CD4-positive, alpha-beta T cell treated with Interleukin-15 for 1 hour (primary cell): ENCODE results near the gene MED29.

ENCODE experiments used
- DNase-seq: peaks from one replicate; pipeline ENCODE4 v3.0.0-alpha.2; 2020

Gene MED29

GRCh38 chr19:39399668-39400050 is 8.5 kb downstream of the MED29 start:
- no peak for DNase-seq

DNA sequence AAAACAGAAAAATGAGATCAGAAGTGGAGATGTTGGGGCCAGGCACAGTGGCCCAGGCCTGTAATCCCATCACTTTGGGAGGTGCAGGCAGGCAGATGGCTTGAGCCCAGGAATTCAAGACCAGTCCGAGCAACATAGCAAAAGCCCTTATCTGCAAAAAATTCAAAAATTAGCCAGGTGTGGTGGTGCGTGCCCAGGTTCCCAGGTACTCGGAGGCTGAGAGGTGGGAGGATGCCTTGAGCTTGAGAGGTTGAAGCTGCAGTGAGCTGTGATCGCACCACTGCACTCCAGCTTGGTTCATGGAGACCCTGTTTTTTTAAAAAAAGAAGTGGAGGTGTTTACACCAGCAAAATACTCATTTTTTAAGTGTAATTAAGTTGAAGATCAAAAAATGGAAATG is 8.9 kb downstream of the MED29 start:
- DNase-seq: no peak

DNA sequence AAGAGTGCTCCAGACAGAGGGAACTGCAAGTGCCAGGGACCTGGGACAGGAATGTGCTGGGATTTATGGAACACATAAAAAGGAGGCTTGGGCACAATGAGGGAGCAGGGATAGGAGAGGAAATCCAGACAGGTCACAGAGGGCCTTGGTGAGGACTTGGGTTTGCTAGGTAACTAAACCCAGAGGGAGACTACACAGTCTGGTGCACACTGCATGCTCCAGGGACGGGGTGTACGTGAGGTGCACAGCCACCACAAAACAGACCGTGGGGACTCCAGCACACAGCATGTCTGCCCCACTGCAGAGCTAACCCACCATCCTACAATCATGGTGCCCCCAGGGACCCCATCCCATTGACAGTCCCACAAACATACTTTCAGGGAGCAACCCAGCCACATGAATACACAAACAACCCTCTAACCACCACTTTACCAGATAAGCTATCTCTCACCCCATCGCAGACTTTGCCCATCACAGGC is 9.9 kb downstream of the MED29 start:
- DNase-seq: no peak

GRCh38 chr19:39401549-39402345 is 10.6 kb downstream of the MED29 start:
- peak; percentile 93 for DNase-seq

DNA sequence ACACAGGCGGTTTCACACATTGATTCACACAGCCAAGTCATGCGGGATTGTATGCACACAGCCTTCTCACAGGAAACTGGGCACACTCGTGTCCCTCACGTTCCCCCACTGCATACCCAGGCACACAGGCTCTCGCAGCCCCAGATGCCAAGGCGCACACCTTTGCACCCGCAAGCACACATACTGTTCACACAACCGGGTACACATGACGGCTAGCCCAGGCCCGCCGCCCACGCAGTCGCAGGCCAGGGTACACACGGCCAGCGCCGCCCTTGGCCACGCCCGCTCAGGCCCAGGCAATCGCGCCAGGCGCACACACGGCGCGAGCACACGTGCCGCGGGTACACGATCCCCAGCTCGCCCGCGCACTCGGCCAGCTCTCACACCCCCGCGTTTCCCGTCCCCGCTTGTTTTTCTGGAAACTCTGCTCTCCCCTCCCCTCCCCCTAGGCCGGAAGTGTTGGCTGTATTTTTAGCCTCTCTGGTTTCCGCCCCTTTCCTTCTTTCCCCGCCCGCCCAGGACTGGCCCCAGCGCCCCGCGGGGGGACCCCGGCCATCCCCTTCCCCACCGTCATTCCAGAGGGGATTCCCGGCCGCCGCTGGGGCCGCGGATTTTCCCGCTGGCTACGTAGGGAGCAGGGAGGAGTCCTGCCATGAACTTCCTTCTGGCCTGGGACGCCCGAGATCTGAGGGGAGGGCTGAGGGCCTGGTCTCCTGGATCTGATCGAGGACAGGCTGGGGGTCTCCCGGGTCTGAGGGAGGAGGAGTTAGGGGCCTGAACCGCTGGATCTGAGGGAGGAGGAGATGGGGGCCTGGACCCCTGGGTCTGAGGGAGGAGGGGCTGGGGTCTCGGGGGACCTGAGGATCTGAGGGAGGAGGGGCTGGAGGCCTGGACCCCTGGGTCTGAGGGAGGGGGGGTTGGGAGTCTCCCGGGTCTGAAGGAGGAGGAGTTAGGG is 11.4 kb downstream of the MED29 start:
- peak; percentile 94 for DNase-seq

GRCh38 chr19:39403331-39404312 is 12.4 kb downstream of the MED29 start:
- peak; percentile 100 for DNase-seq

DNA sequence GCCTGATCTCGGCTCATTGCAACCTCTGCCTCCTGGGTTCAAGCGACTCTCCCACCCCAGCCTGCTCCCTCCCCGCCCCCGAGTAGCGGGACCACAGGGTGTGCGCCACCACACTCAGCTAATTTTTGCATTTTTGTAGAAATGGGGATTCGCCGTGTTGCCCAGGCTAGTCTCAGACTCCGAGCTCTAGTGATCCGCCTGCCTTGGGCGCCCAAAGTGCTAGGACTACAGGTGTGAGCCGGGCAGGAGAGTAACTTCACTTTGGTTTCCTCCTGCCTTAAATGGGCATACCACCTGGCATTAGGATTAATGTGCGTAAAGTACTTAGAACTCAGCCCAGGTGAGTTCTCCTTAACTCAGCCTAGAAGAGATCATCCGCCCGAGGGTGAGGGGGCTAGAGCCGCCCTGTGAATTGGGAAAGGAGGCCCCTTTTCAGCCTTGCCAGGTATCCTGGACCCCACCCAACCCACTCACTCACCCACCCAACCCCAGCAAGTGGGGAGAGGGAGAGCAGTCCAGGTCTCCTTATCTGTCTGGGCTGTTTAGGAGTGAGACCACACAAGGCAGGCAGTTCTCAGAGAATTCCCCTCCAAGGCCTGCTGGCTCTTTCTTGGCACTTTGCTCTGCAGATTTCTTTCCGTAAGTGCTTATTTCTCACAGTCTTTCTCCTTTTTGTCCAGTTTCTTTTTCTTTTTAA is 14.2 kb downstream of the MED29 start:
- peak; percentile 55 for DNase-seq

DNA sequence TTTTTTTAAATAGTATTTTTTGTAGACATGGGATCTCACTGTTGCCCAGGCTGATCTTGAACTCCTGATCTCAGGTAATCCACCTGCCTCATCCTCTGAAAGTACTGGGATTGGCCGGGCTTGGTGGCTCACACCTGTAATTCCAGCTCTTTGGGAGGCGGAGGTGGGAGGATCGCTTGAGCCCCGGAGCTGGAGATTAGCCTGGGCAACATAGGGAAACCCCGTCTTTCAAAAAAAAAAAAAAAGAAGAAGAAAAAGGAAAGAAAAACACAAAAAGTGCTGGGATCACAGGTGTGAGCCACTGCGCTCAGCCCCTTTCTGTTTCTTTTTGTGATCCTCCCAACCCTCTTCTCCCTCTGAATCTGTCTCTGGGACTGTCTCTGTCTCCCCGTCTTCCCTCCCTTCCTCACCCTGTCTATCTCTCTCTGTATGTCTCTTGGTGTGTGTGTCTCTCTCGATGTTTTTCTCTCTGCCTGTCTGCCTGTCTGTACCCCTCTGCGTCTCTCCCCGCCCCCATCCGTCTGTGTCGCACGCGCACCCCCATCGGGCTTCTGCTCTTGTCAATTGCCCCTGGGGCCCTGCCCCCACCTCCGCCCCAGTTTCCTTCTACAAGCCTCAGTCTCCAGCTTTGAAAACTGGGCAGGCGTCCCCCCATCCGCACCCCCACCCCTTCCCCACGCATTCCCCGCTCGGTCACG is 14.9 kb downstream of the MED29 start:
- peak; percentile 97 for DNase-seq

GRCh38 chr19:39406656-39407409 is 15.7 kb downstream of the MED29 start, which contains the start of gene ZFP36:
TSS of gene ZFP36 (plus strand) at chr19:39406847. CDS start at chr19:39406905, 58 bp downstream.
- peak; percentile 93 for DNase-seq

- DNase-seq: no peak
Measured at GRCh38 chr19:39407410-39407659, 16.2 kb downstream of the MED29 start.

DNA sequence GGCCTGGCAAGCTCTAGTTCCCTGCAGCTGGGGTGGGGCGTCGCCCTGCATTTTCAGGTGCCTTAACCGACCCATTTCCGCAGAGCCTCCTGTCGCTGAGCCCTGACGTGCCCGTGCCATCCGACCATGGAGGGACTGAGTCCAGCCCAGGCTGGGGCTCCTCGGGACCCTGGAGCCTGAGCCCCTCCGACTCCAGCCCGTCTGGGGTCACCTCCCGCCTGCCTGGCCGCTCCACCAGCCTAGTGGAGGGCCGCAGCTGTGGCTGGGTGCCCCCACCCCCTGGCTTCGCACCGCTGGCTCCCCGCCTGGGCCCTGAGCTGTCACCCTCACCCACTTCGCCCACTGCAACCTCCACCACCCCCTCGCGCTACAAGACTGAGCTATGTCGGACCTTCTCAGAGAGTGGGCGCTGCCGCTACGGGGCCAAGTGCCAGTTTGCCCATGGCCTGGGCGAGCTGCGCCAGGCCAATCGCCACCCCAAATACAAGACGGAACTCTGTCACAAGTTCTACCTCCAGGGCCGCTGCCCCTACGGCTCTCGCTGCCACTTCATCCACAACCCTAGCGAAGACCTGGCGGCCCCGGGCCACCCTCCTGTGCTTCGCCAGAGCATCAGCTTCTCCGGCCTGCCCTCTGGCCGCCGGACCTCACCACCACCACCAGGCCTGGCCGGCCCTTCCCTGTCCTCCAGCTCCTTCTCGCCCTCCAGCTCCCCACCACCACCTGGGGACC is 16.6 kb downstream of the MED29 start:
- DNase-seq: peak; percentile 79

DNA sequence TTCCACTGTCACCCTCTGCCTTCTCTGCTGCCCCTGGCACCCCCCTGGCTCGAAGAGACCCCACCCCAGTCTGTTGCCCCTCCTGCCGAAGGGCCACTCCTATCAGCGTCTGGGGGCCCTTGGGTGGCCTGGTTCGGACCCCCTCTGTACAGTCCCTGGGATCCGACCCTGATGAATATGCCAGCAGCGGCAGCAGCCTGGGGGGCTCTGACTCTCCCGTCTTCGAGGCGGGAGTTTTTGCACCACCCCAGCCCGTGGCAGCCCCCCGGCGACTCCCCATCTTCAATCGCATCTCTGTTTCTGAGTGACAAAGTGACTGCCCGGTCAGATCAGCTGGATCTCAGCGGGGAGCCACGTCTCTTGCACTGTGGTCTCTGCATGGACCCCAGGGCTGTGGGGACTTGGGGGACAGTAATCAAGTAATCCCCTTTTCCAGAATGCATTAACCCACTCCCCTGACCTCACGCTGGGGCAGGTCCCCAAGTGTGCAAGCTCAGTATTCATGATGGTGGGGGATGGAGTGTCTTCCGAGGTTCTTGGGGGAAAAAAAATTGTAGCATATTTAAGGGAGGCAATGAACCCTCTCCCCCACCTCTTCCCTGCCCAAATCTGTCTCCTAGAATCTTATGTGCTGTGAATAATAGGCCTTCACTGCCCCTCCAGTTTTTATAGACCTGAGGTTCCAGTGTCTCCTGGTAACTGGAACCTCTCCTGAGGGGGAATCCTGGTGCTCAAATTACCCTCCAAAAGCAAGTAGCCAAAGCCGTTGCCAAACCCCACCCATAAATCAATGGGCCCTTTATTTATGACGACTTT is 17.4 kb downstream of the MED29 start:
- DNase-seq: peak; percentile 67

DNA sequence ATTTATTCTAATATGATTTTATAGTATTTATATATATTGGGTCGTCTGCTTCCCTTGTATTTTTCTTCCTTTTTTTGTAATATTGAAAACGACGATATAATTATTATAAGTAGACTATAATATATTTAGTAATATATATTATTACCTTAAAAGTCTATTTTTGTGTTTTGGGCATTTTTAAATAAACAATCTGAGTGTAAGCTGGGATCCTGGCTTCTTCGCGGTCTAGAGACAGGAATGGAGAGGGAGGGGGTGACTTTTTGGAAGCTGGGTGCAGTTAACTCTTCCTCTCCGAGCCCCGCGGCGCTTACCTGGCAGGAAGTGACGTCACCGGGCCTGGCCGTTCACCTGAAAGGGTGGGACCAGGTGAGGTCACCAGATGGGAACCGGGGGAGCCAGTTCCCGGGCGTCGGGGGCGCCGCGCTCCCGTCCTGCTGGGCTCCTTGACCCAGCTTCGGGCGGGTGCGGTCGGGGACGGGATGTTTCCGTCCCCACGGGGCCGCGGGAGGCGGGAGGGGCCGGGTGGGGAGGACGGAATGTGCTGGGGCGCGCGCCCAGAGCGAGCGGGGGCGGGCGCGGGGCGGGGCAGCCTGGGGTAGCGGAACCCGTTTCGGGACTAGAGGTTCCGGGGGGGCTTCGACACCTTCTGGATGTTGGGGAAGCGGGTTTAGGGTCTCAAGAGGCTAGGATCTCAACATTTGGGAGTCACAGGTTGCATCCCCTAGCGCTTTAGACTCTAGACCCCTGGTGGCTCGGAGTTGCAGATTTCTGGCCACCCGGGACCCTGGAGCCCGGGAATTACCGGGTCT is 18.2 kb downstream of the MED29 start:
- DNase-seq: peak; percentile 97

DNA sequence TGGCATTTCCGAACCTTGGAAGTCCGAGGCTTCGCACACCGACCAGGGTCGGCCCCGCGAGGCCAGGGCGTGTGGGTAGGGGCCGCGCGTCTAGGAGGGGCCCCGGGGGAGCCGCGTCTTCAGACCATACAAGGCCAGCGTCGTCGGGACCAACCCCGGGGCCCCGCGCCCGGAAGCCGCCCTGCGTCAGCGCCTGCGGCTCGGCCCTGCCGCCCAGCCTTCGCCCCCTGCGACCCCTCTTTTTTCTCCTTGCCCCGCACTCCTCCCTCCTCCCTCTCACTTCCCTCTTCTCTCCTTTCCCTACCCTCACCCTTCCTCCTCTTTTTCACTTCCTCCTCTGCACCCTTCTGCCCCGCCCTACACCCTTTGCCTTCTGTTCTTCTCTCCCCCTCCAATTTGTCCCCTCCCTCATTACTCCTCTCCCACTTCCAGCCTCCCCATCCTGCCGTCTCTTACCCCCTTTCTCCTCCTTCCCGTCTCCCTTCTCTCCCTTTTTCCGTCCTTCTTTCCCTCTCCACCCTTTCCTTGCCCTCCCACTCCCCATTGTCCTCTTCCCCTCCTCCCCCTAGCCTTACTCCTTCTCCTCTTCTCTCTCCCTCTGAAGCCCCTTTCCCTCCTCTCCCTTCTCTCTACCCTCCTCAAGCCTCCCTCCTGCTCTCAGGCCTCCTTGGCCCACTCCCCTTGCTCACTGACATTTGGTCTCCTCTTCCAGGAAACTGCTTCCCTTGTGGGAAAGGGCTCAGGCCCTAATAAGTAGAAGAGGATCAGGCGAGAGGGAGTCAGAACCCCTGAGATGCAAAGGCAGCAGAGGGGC is 19.0 kb downstream of the MED29 start:
- DNase-seq: peak; percentile 93

DNA sequence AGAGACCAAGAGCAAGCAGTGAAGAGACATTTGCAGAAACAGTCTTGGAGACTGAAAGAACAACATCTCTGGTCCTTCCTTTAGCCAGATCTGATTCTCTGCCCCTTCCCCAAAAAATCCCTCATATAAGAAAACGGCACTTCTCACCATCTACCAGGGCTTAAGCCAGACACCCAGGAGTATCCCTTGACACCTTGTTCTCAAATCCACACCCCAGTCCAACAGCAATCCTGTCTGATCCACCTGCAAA is 19.6 kb downstream of the MED29 start:
- DNase-seq: no peak

DNA sequence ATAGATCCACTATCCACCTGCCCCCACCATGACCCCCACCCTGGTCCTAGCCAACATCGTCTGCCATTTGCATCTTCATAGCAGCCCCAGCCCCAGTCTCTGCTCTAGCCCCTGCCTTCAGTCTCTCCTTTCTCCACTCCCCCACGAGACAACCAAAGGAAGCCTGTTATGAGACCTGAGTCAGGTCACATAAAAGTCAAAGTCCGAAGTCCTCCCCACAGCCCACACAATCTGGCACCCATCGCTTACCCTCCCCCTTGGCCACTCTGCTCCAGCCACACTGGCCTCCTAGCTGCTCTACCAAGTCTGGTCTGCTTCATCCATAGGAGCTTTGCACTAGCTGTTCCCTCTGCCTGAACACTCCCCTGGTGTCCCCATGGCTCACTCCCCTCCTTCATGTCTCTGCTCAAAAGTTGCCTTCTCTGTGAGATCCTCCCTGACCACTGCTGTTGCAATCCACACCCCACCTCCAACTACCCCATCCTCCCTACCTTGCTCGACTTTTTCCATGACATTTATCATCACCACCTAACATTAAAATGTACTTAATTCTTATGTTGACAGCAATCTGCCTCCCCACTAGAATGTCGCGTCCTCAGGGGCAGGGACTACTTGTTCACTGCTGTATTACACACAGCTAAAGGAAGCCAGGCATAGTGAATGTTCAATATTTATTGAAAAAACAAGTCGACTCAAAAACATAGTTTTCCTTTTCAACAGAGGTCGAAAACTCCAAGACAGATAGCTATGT is 20.1 kb downstream of the MED29 start:
- peak; percentile 77 for DNase-seq

GRCh38 chr19:39411832-39412099 is 20.6 kb downstream of the MED29 start:
- DNase-seq: peak; percentile 92
